ENCODE measurements around the gene PWP2.
"Not testable (repeated sequence)": the region's sequence is repeated elsewhere in the genome, so short reads cannot be mapped to it uniquely, and the experiment has no call there.

- not testable (repeated sequence) for TF ChIP-seq EZH2 (IDR thresholded peaks at IDR 0.05; ENCODE audit: borderline replicate concordance, low read depth, low read length, severe bottlenecking); CTCF (IDR thresholded peaks at IDR 0.05; ENCODE audit: borderline replicate concordance, extremely low read depth, low read length, poor library complexity, severe bottlenecking)
These were observed 48.8 kb downstream of the PWP2 start for GRCh38 chr21:44155994-44156380.
